Upper lobe of left lung (tissue), 6 donors: ENCODE results near the gene CA5A. TPM values are rescaled to one million over a fixed set of nuclear protein-coding genes. Genes with fewer than 3 reads are reported as not detected.
"Not testable (repeated sequence)": the region's sequence is repeated elsewhere in the genome, so short reads cannot be mapped to it uniquely, and the experiment has no call there.

Source experiments
- ATAC-seq, 2 donors: fragments of 200-7000 bp; cut with Tn5 transposase; one replicate each; pipeline ENCODE4 v1.9.1; 2022; ENCODE audit warnings: mild to moderate bottlenecking in 2 of 2, moderate library complexity in 2 of 2; ENCODE audit not compliant: low FRiP score in 2 of 2
- DNase-seq, 2 donors: peaks; one replicate each; pipeline ENCODE4 v3.0.0-alpha.2; 2019 to 2020
- H3K27ac ChIP-seq, 4 donors: fragments of 200-600 bp; sonication (generic); one replicate each; pipeline ENCODE4 v1.5.1; 2016 to 2019
- H3K27me3 ChIP-seq, 4 donors: fragments of 200-600 bp; sonication (generic); one replicate each; pipeline ENCODE4 v1.5.1; 2017 to 2019
- H3K36me3 ChIP-seq, 4 donors: fragments of 200-600 bp; sonication (generic); one replicate each; pipeline ENCODE4 v1.5.1; 2016 to 2019
- H3K4me1 ChIP-seq, 4 donors: fragments of 200-600 bp; sonication (generic); one replicate each; pipeline ENCODE4 v1.5.1; 2018 to 2019
- H3K4me3 ChIP-seq, 4 donors: fragments of 200-600 bp; sonication (generic); one replicate each; pipeline ENCODE4 v1.5.1; 2017 to 2019; ENCODE audit warnings: mild to moderate bottlenecking in 2 of 4, moderate library complexity in 1 of 4
- H3K9me3 ChIP-seq, 4 donors: fragments of 200-600 bp; sonication (generic); one replicate each; pipeline ENCODE4 v1.5.1; 2018 to 2019
- EP300 ChIP-seq, 4 donors: sonication (generic); formaldehyde crosslinking; IDR thresholded peaks; one replicate each; pipeline ENCODE4 v1.5.1; 2017; ENCODE audit warnings: antibody characterized with exemption in 4 of 4, control low read depth in 2 of 4
- POLR2A ChIP-seq, 4 donors: fragments of 450-650 bp; IDR thresholded peaks; one replicate each; pipeline ENCODE4 v1.5.1; 2016 to 2017; ENCODE audit warnings: antibody characterized with exemption in 4 of 4, mild to moderate bottlenecking in 2 of 4
- POLR2AphosphoS5 ChIP-seq, 2 donors: sonication (generic); formaldehyde crosslinking; IDR thresholded peaks; one replicate each; pipeline ENCODE4 v1.5.1; 2017; ENCODE audit warnings: antibody characterized with exemption in 2 of 2
- WGBS, 2 donors: methylation state at CpG; one replicate each; pipeline ENCODE4 v1.1.5; 2017 to 2018; 5-methylcytosine and 5-hydroxymethylcytosine counted together
- total RNA-seq, 6 donors: library from RNA; depleted of rRNA in 4 of 6; stranded (reverse); fragments of >200 nt in 4 of 6; gene quantifications; one replicate each; pipeline versions ENCODE4 v1.1.0 to v1.2.1, GENCODE V29; 2016 to 2021
- TF ChIP-seq, protein P1 (sequence below), 6 experiments: fragments of 450-650 bp in 4 of 6; fragments of 200-600 bp in 2 of 6; sonication (generic) in 2 of 6; IDR thresholded peaks; one replicate each; pipeline ENCODE4 v1.5.1; 2016 to 2019; ENCODE audit warnings: antibody characterized with exemption in 6 of 6
- donor health status: DM: no; HTN: no; CAD: no; lungs with moderate emphysema.
- donor health status: DM: no; HTN: yes; CAD: no; lungs with severe emphysema.

CA5A gene
- total RNA-seq, 6 donors from 2014 or later: under 0.01 to 0.20 (median 0.11) TPM; not detected in 3

DNA sequence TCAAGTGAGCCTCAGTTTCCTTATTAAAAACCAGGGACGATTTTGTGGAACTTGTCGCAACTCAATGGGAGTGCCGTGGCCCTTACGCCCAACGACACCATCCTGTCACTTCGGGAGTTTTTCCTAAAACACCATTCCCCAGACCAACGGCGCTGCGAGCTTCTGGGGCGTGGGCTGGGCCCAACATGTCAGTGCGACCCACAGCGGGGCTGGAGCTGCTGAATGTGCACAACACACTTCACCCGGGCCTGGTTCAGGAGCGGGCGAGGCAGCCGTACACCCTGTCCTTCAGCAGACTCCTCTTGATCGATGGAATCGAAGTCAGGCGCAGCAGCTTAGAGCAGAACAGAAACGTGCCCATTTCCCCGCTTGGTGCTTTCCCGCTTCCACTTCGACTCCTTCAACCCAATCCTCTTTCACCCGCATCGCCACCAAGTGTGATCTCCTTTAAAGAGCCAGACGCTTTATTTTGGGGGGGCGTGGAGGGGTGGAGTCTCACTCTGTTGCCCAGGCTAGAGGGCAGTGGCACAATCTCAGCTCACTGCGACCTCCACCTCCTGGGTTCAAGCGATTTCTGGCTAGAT is 53.8 kb downstream of the CA5A start:
- no peak overlapping the region for H3K27ac ChIP-seq
- no peak for ATAC-seq
- H3K9me3 ChIP-seq: no peaks in the 10 kb centered on the region
- no peaks in the 10 kb centered on the region for H3K36me3 ChIP-seq
- no peaks in the 10 kb centered on the region for H3K27me3 ChIP-seq
- H3K4me3 ChIP-seq: no peak overlapping the region
- no peak for TF ChIP-seq POLR2A (IDR thresholded peaks at IDR 0.05)
- no peak for TF ChIP-seq POLR2AphosphoS5 (IDR thresholded peaks at IDR 0.05)
- TF ChIP-seq, protein P1, sequence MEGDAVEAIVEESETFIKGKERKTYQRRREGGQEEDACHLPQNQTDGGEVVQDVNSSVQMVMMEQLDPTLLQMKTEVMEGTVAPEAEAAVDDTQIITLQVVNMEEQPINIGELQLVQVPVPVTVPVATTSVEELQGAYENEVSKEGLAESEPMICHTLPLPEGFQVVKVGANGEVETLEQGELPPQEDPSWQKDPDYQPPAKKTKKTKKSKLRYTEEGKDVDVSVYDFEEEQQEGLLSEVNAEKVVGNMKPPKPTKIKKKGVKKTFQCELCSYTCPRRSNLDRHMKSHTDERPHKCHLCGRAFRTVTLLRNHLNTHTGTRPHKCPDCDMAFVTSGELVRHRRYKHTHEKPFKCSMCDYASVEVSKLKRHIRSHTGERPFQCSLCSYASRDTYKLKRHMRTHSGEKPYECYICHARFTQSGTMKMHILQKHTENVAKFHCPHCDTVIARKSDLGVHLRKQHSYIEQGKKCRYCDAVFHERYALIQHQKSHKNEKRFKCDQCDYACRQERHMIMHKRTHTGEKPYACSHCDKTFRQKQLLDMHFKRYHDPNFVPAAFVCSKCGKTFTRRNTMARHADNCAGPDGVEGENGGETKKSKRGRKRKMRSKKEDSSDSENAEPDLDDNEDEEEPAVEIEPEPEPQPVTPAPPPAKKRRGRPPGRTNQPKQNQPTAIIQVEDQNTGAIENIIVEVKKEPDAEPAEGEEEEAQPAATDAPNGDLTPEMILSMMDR (IDR thresholded peaks at IDR 0.05): no peak
- no peak for TF ChIP-seq EP300 (IDR thresholded peaks at IDR 0.05)
- WGBS, 2 donors: 88 to 90% methylated on average over 29 of the region's 29 CpGs
- DNase-seq: no peak
- H3K4me1 ChIP-seq: peaks cover 0 to 2% (median 0%) of the 10 kb centered on the region in 4 donors

DNA sequence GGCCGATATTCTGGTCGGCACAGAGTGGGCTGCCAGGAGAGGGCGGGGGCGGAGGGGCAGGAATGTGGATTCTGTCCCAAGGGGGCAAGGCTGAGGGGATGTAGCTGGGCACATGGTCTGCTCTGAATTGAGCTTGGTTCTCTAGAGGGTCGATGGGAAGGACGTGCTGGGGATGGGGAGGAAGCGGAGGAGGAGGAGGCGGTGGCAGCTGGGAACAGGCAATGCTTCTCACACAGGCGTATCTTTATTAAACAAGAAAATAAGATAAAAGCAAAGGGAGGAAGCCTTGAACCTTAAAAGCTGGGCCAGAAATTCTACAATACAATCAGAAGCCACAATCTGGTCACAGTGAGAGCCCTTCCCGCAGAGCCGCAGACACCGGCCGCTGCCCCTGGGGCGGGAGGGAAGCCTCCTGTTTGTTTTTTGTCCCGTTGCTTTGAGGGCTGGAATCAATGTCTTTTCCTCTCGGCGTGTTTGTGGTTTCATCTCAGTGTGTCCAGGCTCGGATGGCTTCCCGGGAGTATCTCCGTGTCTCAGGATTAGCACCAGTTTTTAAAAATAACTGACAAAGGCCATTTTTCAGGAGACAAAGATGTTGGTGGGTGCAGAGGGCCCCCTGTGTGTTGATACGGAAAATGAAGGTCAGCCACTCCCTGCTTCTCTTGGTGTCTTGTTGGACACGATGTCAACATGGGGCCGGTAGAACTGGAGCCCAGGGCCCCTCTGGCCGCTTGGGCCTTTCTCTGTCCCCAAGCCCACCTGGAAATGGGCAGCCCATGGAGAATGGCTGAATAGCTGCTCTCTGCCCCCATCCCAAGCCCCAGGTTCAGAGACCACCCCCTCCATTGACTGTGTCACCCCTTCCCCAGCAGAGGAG is 54.8 kb downstream of the CA5A start:
- 49 to 56% methylated on average over 24 of the region's 24 CpGs for WGBS, 2 donors
- no peak for ATAC-seq
- Histone ChIP-seq H3K27me3 (no peaks in the 10 kb centered on the region), H3K4me3 (no peak overlapping the region), H3K4me1 (no peaks in the 10 kb centered on the region), H3K9me3 (no peaks in the 10 kb centered on the region), H3K27ac (no peak overlapping the region), H3K36me3 (no peaks in the 10 kb centered on the region)
- TF ChIP-seq EP300 (IDR thresholded peaks at IDR 0.05) (no peak), POLR2AphosphoS5 (IDR thresholded peaks at IDR 0.05) (no peak), POLR2A (IDR thresholded peaks at IDR 0.05) (no peak)
- TF ChIP-seq, protein P1 (IDR thresholded peaks at IDR 0.05): no peak
- DNase-seq: no peak

DNA sequence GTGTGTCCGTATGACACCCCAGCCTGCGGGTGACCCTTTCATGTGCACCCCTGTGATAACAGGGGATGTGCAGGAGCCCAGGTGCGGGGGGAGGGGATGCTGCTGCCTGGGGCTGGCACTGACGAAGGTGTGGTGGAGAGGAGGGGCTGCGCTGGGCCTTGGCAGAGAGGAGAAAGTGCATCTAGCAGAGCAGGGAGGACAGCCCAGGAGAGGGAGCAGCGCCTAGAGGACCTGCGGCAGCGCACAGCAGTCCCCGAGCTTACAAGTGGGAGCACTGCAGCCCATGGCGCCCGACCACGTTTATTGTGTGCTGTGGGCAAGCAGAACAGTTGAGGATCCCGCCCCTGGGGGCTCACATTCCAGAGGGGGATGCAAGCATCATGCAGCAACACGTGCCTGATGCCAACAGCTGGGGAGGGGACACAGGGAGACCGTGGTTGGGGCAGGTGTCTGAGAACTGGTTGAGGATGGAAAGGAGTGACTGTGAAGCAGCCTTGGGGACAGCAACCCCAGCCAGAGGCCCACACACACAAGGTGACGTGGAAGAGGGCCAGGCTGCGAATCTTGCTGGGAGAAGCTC is 56.1 kb downstream of the CA5A start:
- no peak overlapping the region for H3K4me3 ChIP-seq
- no peaks in the 10 kb centered on the region for H3K9me3 ChIP-seq
- H3K36me3 ChIP-seq: no peaks in the 10 kb centered on the region
- no peak for ATAC-seq
- H3K4me1 ChIP-seq: no peaks in the 10 kb centered on the region
- no peak overlapping the region for H3K27ac ChIP-seq
- no peaks in the 10 kb centered on the region for H3K27me3 ChIP-seq
- no peak for TF ChIP-seq POLR2A (IDR thresholded peaks at IDR 0.05)
- TF ChIP-seq EP300 (IDR thresholded peaks at IDR 0.05): no peak
- no peak for TF ChIP-seq POLR2AphosphoS5 (IDR thresholded peaks at IDR 0.05)
- TF ChIP-seq, protein P1 (IDR thresholded peaks at IDR 0.05): no peak
- 66 to 71% methylated on average over 12 to 17 of the region's 17 CpGs for WGBS, 2 donors
- DNase-seq: no peak

DNA sequence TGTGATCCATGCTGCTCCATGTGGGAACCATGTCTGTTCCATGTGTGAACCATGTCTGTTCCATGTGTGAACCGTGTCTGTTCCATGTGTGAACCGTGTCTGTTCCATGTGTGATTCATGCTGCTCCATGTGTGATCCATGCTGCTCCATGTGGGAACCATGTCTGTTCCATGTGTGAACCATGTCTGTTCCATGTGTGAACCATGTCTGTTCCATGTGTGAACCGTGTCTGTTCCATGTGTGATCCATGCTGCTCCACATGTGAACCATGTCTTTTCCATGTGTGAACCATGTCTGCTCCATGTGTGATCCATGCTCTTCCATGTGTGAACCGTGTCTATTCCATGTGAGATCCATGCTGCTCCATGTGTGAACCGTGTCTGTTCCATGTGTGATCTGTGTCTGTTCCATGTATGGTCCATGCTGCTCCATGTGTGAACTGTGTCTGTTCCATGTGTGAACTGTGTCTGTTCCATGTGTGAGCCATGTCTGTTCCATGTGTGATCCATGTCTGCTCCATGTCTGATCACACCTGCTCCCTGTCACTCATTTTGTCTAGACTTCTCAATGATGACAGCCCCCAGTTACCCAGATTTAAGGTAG is 56.8 kb downstream of the CA5A start:
- not testable (repeated sequence) for H3K36me3 ChIP-seq, H3K27ac ChIP-seq, ATAC-seq, H3K4me1 ChIP-seq, H3K9me3 ChIP-seq, H3K4me3 ChIP-seq, DNase-seq, H3K27me3 ChIP-seq
- WGBS, 2 donors: 87 to 90% methylated on average over 5 of the region's 5 CpGs

DNA sequence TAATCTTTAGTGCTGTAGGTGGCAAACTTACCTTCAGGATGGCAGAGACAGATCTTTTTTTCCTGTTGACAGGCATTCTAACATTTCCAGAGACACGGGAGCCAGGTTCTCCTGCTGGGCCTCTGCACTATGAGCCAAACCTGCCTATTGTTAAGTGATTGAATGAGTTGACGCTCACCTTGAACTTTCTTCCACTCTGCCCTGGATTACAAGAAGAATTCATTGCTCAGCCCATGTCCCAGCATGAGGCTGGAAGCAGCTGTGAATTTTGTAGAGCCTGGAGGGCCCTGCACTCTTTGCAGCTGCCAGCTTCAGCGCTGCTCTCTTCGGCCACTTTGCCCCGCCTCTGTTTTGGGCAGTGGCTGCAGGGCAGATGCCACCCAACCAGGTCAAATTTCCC is 57.6 kb downstream of the CA5A start:
- DNase-seq (no peak), ATAC-seq (no peak)
- H3K36me3 ChIP-seq: no peaks in the 10 kb centered on the region
- 54 to 79% methylated on average over 5 of the region's 5 CpGs for WGBS, 2 donors
- no peak overlapping the region for H3K27ac ChIP-seq
- peaks cover 0 to 4% (median 0%) of the 10 kb centered on the region in 4 donors for H3K4me1 ChIP-seq
- no peaks in the 10 kb centered on the region for H3K9me3 ChIP-seq
- no peaks in the 10 kb centered on the region for H3K27me3 ChIP-seq
- H3K4me3 ChIP-seq: no peak overlapping the region
- TF ChIP-seq, protein P1 (IDR thresholded peaks at IDR 0.05): no peak
- TF ChIP-seq POLR2AphosphoS5 (IDR thresholded peaks at IDR 0.05) (no peak), POLR2A (IDR thresholded peaks at IDR 0.05) (no peak), EP300 (IDR thresholded peaks at IDR 0.05) (no peak)
